Measurements from ENCODE around the gene LPO.

Gene LPO

GRCh38 chr17:58302919-58303585 lies 64.7 kb downstream of the LPO start:
- H3K4me3 ChIP-seq (ENCODE audit: low read depth, low read length) = no peak overlapping the region

GRCh38 chr17:58303971-58304749 lies 65.8 kb downstream of the LPO start:
- no peak overlapping the region for H3K4me3 ChIP-seq (ENCODE audit: low read depth, low read length)

GRCh38 chr17:58304750-58305486 lies 66.5 kb downstream of the LPO start:
- no peak overlapping the region for H3K4me3 ChIP-seq (ENCODE audit: low read depth, low read length)

- H3K4me3 ChIP-seq (ENCODE audit: low read depth, low read length) = no peak overlapping the region
These were observed 67.2 kb downstream of the LPO start for GRCh38 chr17:58305626-58306025.

- H3K4me3 ChIP-seq (ENCODE audit: low read depth, low read length) = no peak overlapping the region
These were observed 68.0 kb downstream of the LPO start for GRCh38 chr17:58306131-58306951.

- no peak overlapping the region for H3K4me3 ChIP-seq (ENCODE audit: low read depth, low read length)
These were observed 69.2 kb downstream of the LPO start for GRCh38 chr17:58307468-58308172.

GRCh38 chr17:58308173-58308984 lies 70.0 kb downstream of the LPO start:
- H3K4me3 ChIP-seq (ENCODE audit: low read depth, low read length) = no peak overlapping the region

- H3K4me3 ChIP-seq (ENCODE audit: low read depth, low read length) = no peak overlapping the region
These were observed 70.9 kb downstream of the LPO start for GRCh38 chr17:58308985-58309917.

GRCh38 chr17:58309918-58310259 lies 71.5 kb downstream of the LPO start:
- no peak overlapping the region for H3K4me3 ChIP-seq (ENCODE audit: low read depth, low read length)

- H3K4me3 ChIP-seq (ENCODE audit: low read depth, low read length) = no peak overlapping the region
These were observed 72.4 kb downstream of the LPO start for GRCh38 chr17:58310511-58311428.

GRCh38 chr17:58311429-58311894 lies 73.1 kb downstream of the LPO start:
- H3K4me3 ChIP-seq (ENCODE audit: low read depth, low read length) = no peak overlapping the region

GRCh38 chr17:58312021-58312630 lies 73.7 kb downstream of the LPO start:
- no peak overlapping the region for H3K4me3 ChIP-seq (ENCODE audit: low read depth, low read length)

- H3K4me3 ChIP-seq (ENCODE audit: low read depth, low read length) = no peak overlapping the region
These were observed 74.4 kb downstream of the LPO start for GRCh38 chr17:58312829-58313228.

GRCh38 chr17:58313815-58314705 lies 75.7 kb downstream of the LPO start:
- H3K4me3 ChIP-seq (ENCODE audit: low read depth, low read length) = no peak overlapping the region

GRCh38 chr17:58314706-58315015 lies 76.3 kb downstream of the LPO start:
- no peak overlapping the region for H3K4me3 ChIP-seq (ENCODE audit: low read depth, low read length)

- H3K4me3 ChIP-seq (ENCODE audit: low read depth, low read length) = no peak overlapping the region
These were observed 76.9 kb downstream of the LPO start for GRCh38 chr17:58315281-58315711.

Measured in iPS-11a (cell line).